GM12865 (cell line): Measurements from ENCODE around the gene RHAG.

Experiments
- DNase-seq: peaks from one replicate; pipeline ENCODE4 v3.0.0; 2010; ENCODE audit warnings: low read depth
- H3K4me3 ChIP-seq: 2 replicates; pipeline ENCODE4 v1.5.1; 2011; ENCODE audit warnings: mild to moderate bottlenecking, low read depth, low read length, control low read depth
- CTCF ChIP-seq: IDR thresholded peaks from 2 replicates; pipeline ENCODE4 v1.5.1; 2011; ENCODE audit warnings: low read length, control low read depth, low read depth, inconsistent platforms; ENCODE audit not compliant: insufficient read depth; ENCODE audit errors: missing control alignments

RHAG gene

GRCh38 chr6:49639177-49639817 lies 2.7 kb upstream of the RHAG start:
- DNase-seq = no peak
- H3K4me3 ChIP-seq = no peak overlapping the region
- TF ChIP-seq CTCF = no peak

GRCh38 chr6:49637350-49637731 lies 702 bp upstream of the RHAG start:
- TF ChIP-seq CTCF = no peak
- no peak overlapping the region for H3K4me3 ChIP-seq
- no peak for DNase-seq

- DNase-seq = no peak
- no peak overlapping the region for H3K4me3 ChIP-seq
- TF ChIP-seq CTCF = no peak
Observed at GRCh38 chr6:49635978-49636712, 494 bp downstream of the RHAG start.

- H3K4me3 ChIP-seq = no peak overlapping the region
- no peak for TF ChIP-seq CTCF
- DNase-seq = no peak
Observed at GRCh38 chr6:49635480-49635879, 1.2 kb downstream of the RHAG start.

- H3K4me3 ChIP-seq = no peak overlapping the region
- DNase-seq = no peak
- no peak for TF ChIP-seq CTCF
Observed at GRCh38 chr6:49634836-49635218, 1.8 kb downstream of the RHAG start.

- no peak for DNase-seq
Observed at GRCh38 chr6:49634092-49634835, 2.4 kb downstream of the RHAG start.

More at GRCh38 chr6:49634092-49634835, 2.4 kb downstream of the RHAG start:
- no peak for TF ChIP-seq CTCF
- no peak overlapping the region for H3K4me3 ChIP-seq
